HepG2 (cell line): ENCODE data around the gene DNAH8. TPM values are rescaled to one million over a fixed set of nuclear protein-coding genes. Genes with fewer than 3 reads are reported as not detected.

ENCODE experiments used
- ATAC-seq: fragments of 200-7000 bp; cut with Tn5 transposase; 3 replicates; pipeline ENCODE4 v1.9.1; 2020; ENCODE audit warnings: mild to moderate bottlenecking, moderate library complexity
- BruUV-seq: library from RNA; stranded (reverse); fragments of 400-500 nt; replicated peaks from 2 replicates; lab custom pipeline; 2021; lab: Mats Ljungman, UMichigan
- CTCF ChIA-PET: fragments of 300-600 bp; formaldehyde crosslinking; extraction: SDS; loops from one replicate; lab custom pipeline; 2021; ENCODE audit warnings: low total read pairs, inconsistent platforms, low intra/inter-chr PET ratio; lab: Yijun Ruan, JAX
- POLR2A ChIA-PET: fragments of 350-600 bp; sonication (Branson Sonifier 250); formaldehyde crosslinking; loops from one replicate; lab custom pipeline; 2020; ENCODE audit warnings: antibody characterized with exemption, inconsistent platforms; lab: Yijun Ruan, JAX
- DNase-seq: peaks from one replicate; pipeline ENCODE4 v3.0.0-alpha.2; 2015; ENCODE audit warnings: low spot score
- FAIRE-seq: peaks from 3 replicates; lab custom pipeline; 2011; peaks lifted over from hg19 to GRCh38; lab: Jason Lieb, UNC
- H2AFZ ChIP-seq: one replicate; pipeline ENCODE4 v1.6.1; 2011; ENCODE audit warnings: low read length, inconsistent platforms
- H3K27ac ChIP-seq: fragments of 300-600 bp; 3 replicates; pipeline ENCODE4 v1.8.0; 2011; ENCODE audit warnings: mixed run types, mild to moderate bottlenecking, mixed read lengths, low read length, inconsistent platforms; ENCODE audit not compliant: insufficient read depth; ENCODE audit errors: extremely low read length
- H3K27me3 ChIP-seq, 2 experiments: fragments of 200-600 bp in 1 of 2; 2 replicates in 1 of 2; 3 replicates in 1 of 2; pipeline versions ENCODE4 v1.6.0 to v1.8.0; 2011; ENCODE audit warnings: low read length in 2 of 2, mild to moderate bottlenecking in 2 of 2, moderate library complexity in 2 of 2, inconsistent platforms in 1 of 2; ENCODE audit not compliant: insufficient read depth in 2 of 2, control insufficient read depth in 1 of 2
- H3K36me3 ChIP-seq, 2 experiments: fragments of 200-600 bp in 1 of 2; replicated peaks in 1 of 2; 2 replicates in 1 of 2; 3 replicates in 1 of 2; pipeline versions ENCODE4 v1.5.1 to v1.8.0; 2011; ENCODE audit warnings: low read length in 2 of 2, inconsistent platforms in 1 of 2; ENCODE audit not compliant: insufficient read depth in 2 of 2, control insufficient read depth in 1 of 2
- H3K4me1 ChIP-seq: 2 replicates; pipeline ENCODE4 v1.5.1; 2012; ENCODE audit warnings: low read length, inconsistent platforms; ENCODE audit not compliant: insufficient read depth
- H3K4me2 ChIP-seq: 2 replicates; pipeline ENCODE4 v1.6.0; 2011; ENCODE audit warnings: low read depth, low read length, inconsistent platforms
- H3K4me3 ChIP-seq, 3 experiments: fragments of 200-600 bp in 1 of 3; sonication (generic), shearing (Covaris generic) in 1 of 3; replicated peaks in 1 of 3; 2 replicates each; pipeline ENCODE4 v1.5.1; 2011 to 2016; ENCODE audit warnings: low read length in 3 of 3, inconsistent platforms in 2 of 3, low read depth in 2 of 3, mild to moderate bottlenecking in 2 of 3, control low read depth in 1 of 3, mixed read lengths in 1 of 3; ENCODE audit not compliant: insufficient read depth in 1 of 3
- H3K79me2 ChIP-seq: one replicate; pipeline ENCODE4 v1.6.1; 2011; ENCODE audit warnings: low read length, inconsistent platforms; ENCODE audit not compliant: insufficient read depth
- H3K9ac ChIP-seq: 2 replicates; pipeline ENCODE4 v1.6.0; 2011; ENCODE audit warnings: mild to moderate bottlenecking, low read depth, low read length, inconsistent platforms; ENCODE audit not compliant: insufficient read depth
- H3K9me3 ChIP-seq: 2 replicates; pipeline ENCODE4 v1.5.1; 2012; ENCODE audit warnings: mild to moderate bottlenecking, low read length
- H4K20me1 ChIP-seq: 2 replicates; pipeline ENCODE4 v1.6.0; 2011; ENCODE audit warnings: inconsistent platforms, mild to moderate bottlenecking, low read length, moderate library complexity; ENCODE audit not compliant: insufficient read depth
- EHMT2 ChIP-seq: fragments of 200-600 bp; sonication (generic); IDR thresholded peaks from 2 replicates; pipeline ENCODE4 v1.7.0; 2017; ENCODE audit warnings: antibody characterized with exemption, low read depth, low read length, borderline replicate concordance
- FOXM1 ChIP-seq: sonication (generic); formaldehyde crosslinking; IDR thresholded peaks from 2 replicates; pipeline ENCODE4 v1.5.0; 2020; ENCODE audit warnings: missing genetic modification reagents
- HMG20A ChIP-seq: IDR thresholded peaks from 2 replicates; pipeline ENCODE4 v1.6.1; 2016; ENCODE audit warnings: borderline replicate concordance
- HOXA3 ChIP-seq: sonication (generic); formaldehyde crosslinking; IDR thresholded peaks from 2 replicates; pipeline ENCODE4 v1.5.0; 2020; ENCODE audit warnings: missing genetic modification reagents
- RCOR2 ChIP-seq: IDR thresholded peaks from 2 replicates; pipeline ENCODE4 v1.6.1; 2016; ENCODE audit warnings: missing biosample characterization, missing genetic modification reagents
- TBX3 ChIP-seq: fragments of 450-650 bp; IDR thresholded peaks from 2 replicates; pipeline ENCODE4 v1.6.1; 2017; ENCODE audit warnings: antibody characterized with exemption, mild to moderate bottlenecking, inconsistent platforms, borderline replicate concordance
- U2AF2 ChIP-seq: fragments of 200-400 bp; formaldehyde crosslinking; IDR thresholded peaks from 2 replicates; pipeline ENCODE4 v1.6.1; 2017; ENCODE audit warnings: low read depth, mild to moderate bottlenecking, low read length
- XRCC5 ChIP-seq: fragments of 200-400 bp; formaldehyde crosslinking; optimal IDR thresholded peaks from 2 replicates; pipeline ENCODE3; 2017; ENCODE audit warnings: mild to moderate bottlenecking, low read length
- ZKSCAN8 ChIP-seq: IDR thresholded peaks from 2 replicates; pipeline ENCODE4 v1.6.1; 2016; ENCODE audit warnings: borderline replicate concordance, missing genetic modification reagents, missing compliant biosample characterization
- ZNF33B ChIP-seq: sonication (generic); formaldehyde crosslinking; IDR thresholded peaks from 2 replicates; pipeline ENCODE4 v1.5.1; 2020; ENCODE audit warnings: mild to moderate bottlenecking, missing genetic modification reagents
- ZNF775 ChIP-seq: sonication (generic); formaldehyde crosslinking; IDR thresholded peaks from 2 replicates; pipeline ENCODE4 v1.4.0; 2020; ENCODE audit warnings: missing genetic modification reagents, mild to moderate bottlenecking, moderate library complexity, borderline replicate concordance
- in situ Hi-C: cut with HindIII; loops from 2 replicates; pipeline ENCODE4 v1.10.0; 2017; ENCODE audit warnings: low pct_unique_long_range_greater_than_20kb; ENCODE audit not compliant: extremely low pct_ligation_motif_present
- intact Hi-C: fragments of 100-400 bp; cut with micrococcal nuclease; formaldehyde crosslinking; loops from one replicate; pipeline ENCODE4 v1.10.0; 2022; ENCODE audit not compliant: unreplicated experiment
- polyA plus RNA-seq, 8 experiments: library from polyadenylated mRNA; depleted of rRNA in 3 of 8; stranded (reverse) in 7 of 8; unstranded in 1 of 8; fragments of >200 nt; fragmentation: Illumina TruSeq in 4 of 8; extraction: Trizol in 4 of 8; gene quantifications; 2 replicates each; pipeline versions ENCODE4 v1.2.1 to v1.2.3, GENCODE V29; 2011 to 2016; ENCODE audit warnings: low read depth in 4 of 8, missing spikeins in 1 of 8, mixed read lengths in 1 of 8; ENCODE audit not compliant: insufficient read depth in 1 of 8
- total RNA-seq, 5 experiments: library from RNA; depleted of rRNA; stranded (reverse); fragments of >200 nt; fragmentation: Illumina TruSeq; extraction: Trizol; gene quantifications; 2 replicates each; pipeline ENCODE4 v1.2.3, GENCODE V29; 2016; ENCODE audit warnings: low read depth in 1 of 5
- TF ChIP-seq, protein P1 (sequence below): IDR thresholded peaks from 2 replicates; pipeline ENCODE4 v1.6.1; 2012; ENCODE audit warnings: low read depth, low read length, improper control_type of control experiment

Gene DNAH8
- total and polyA plus RNA-seq, 2 of the 13 experiments (the other 11 are each of a cell fraction or from before 2014, with no cell fraction given), result not detected

DNA sequence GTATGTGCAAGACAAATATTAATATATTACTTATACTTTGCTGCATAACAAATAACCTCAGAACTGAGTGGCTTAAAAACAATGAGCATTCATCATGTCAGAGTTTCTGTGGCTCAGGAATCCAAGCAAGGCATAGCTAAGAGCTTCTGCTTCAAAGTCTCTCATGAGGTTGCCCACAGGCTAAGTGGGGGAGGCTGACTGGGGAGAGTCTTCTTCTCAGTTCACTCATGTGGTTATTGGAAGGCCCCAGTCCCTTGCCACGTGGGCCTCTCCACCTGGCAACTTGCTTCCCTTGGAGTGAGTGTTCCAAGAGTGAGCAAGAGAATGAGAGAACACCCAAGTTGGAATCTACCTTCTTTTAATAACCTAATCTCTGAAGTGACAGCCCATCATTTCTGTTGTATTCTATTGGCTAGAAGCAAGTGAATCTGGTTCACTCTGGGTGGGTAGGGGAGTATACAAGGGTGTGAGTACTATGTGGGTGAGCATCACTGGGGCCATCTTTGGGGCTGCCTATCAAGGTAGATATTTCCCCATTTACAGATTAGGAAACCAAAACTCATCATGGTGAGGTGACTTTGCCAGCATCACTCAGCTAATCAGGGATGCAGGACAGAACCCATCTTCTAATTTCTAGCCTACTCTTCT lies 36.0 kb downstream of the DNAH8 start (continued):
- TF ChIP-seq HMG20A (CRISPR knock-in tag), result no peak
- no peak for TF ChIP-seq RCOR2 (CRISPR knock-in tag)
- no peak for TF ChIP-seq ZNF33B (CRISPR knock-in tag)
- TF ChIP-seq, protein P1, sequence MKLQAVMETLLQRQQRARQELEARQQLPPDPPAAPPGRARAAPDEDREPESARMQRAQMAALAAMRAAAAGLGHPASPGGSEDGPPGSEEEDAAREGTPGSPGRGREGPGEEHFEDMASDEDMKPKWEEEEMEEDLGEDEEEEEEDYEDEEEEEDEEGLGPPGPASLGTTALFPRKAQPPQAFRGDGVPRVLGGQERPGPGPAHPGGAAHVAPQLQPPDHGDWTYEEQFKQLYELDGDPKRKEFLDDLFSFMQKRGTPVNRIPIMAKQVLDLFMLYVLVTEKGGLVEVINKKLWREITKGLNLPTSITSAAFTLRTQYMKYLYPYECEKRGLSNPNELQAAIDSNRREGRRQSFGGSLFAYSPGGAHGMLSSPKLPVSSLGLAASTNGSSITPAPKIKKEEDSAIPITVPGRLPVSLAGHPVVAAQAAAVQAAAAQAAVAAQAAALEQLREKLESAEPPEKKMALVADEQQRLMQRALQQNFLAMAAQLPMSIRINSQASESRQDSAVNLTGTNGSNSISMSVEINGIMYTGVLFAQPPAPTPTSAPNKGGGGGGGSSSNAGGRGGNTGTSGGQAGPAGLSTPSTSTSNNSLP, result no peak

DNA sequence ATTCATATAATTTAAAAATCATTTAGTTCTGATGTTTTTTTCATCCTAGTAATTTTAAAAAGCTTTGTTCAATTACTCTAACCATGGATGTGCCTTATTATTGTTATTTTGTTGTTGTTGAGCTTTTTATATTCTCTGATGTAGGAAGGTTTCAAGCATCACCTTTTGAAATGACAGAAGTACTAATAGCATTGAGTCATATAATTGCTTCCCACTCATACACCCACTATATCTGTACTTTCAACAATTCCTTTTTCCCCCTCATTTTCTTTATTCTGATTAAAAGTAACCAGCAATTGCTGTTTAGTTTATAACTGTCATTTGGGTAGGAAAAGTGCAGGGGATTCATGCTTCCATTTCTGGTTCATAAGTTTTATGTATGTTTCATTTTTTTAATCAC lies 38.6 kb downstream of the DNAH8 start:
- no peak overlapping the region for H2AFZ ChIP-seq
- no peaks in the 10 kb centered on the region for H3K36me3 ChIP-seq
- no peak overlapping the region for H3K4me2 ChIP-seq
- H3K27me3 ChIP-seq, result no peaks in the 10 kb centered on the region
- BruUV-seq, result no TSS peak
- no peaks in the 10 kb centered on the region for H3K79me2 ChIP-seq
- FAIRE-seq (no peak), ATAC-seq (no peak), DNase-seq (no peak)
- H3K4me3 ChIP-seq, result no peak overlapping the region
- no peak for TF ChIP-seq U2AF2
- no peak for TF ChIP-seq HOXA3 (CRISPR knock-in tag)
- no peak for TF ChIP-seq ZNF775 (CRISPR knock-in tag)
- no peak for TF ChIP-seq TBX3
- TF ChIP-seq ZKSCAN8 (CRISPR knock-in tag), result no peak
- no peak for TF ChIP-seq XRCC5
- TF ChIP-seq EHMT2, result no peak
- TF ChIP-seq FOXM1 (CRISPR knock-in tag), result no peak
- no peak overlapping the region for H3K27ac ChIP-seq
- in situ Hi-C loops, result no loop called here
- no peaks in the 10 kb centered on the region for H4K20me1 ChIP-seq
- no peaks in the 10 kb centered on the region for H3K9me3 ChIP-seq
- ChIA-PET CTCF (no interaction called here), POLR2A (no interaction called here)
- H3K9ac ChIP-seq, result no peak overlapping the region
- no peaks in the 10 kb centered on the region for H3K4me1 ChIP-seq
- intact Hi-C loops, result no loop called here
